Right lobe of liver (tissue), 4 donors: ENCODE measurements around the gene PCDHB12.
"Not testable (repeated sequence)": the region's sequence is repeated elsewhere in the genome, so short reads cannot be mapped to it uniquely, and the experiment has no call there.

Experiments
- POLR2A ChIP-seq: fragments of 450-650 bp; IDR thresholded peaks from one replicate; pipeline ENCODE4 v1.6.1; 2017; ENCODE audit warnings: antibody characterized with exemption, mild to moderate bottlenecking
- TF ChIP-seq, protein P1 (sequence below), 4 donors: fragments of 200-600 bp in 3 of 4; fragments of 450-650 bp in 1 of 4; IDR thresholded peaks; one replicate each; pipeline versions ENCODE4 v1.5.1 to v1.8.0; 2016 to 2022; ENCODE audit warnings: antibody characterized with exemption in 4 of 4, mild to moderate bottlenecking in 2 of 4
- donor health status: DM: no; HTN: no; CAD: no.
- donor health status: DM: no; HTN: no; CAD: no.
- donor health status: DM: no; HTN: yes; CAD: no.

DNA sequence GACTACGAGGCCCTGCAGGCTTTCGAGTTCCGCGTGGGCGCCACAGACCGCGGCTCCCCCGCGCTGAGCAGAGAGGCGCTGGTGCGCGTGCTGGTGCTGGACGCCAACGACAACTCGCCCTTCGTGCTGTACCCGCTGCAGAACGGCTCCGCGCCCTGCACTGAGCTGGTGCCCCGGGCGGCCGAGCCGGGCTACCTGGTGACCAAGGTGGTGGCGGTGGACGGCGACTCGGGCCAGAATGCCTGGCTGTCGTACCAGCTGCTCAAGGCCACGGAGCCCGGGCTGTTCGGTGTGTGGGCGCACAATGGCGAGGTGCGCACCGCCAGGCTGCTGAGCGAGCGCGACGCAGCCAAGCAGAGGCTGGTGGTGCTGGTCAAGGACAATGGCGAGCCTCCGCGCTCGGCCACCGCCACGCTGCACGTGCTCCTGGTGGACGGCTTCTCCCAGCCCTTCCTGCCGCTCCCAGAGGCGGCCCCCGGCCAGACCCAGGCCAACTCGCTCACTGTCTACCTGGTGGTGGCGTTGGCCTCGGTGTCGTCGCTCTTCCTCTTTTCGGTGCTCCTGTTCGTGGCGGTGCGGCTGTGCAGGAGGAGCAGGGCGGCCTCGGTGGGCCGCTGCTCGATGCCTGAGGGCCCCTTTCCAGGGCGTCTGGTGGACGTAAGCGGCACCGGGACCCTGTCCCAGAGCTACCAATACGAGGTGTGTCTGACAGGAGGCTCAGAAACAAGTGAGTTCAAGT lies 24.2 kb upstream of the PCDHB12 start:
- TF ChIP-seq, protein P1, sequence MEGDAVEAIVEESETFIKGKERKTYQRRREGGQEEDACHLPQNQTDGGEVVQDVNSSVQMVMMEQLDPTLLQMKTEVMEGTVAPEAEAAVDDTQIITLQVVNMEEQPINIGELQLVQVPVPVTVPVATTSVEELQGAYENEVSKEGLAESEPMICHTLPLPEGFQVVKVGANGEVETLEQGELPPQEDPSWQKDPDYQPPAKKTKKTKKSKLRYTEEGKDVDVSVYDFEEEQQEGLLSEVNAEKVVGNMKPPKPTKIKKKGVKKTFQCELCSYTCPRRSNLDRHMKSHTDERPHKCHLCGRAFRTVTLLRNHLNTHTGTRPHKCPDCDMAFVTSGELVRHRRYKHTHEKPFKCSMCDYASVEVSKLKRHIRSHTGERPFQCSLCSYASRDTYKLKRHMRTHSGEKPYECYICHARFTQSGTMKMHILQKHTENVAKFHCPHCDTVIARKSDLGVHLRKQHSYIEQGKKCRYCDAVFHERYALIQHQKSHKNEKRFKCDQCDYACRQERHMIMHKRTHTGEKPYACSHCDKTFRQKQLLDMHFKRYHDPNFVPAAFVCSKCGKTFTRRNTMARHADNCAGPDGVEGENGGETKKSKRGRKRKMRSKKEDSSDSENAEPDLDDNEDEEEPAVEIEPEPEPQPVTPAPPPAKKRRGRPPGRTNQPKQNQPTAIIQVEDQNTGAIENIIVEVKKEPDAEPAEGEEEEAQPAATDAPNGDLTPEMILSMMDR (IDR thresholded peaks at IDR 0.05) = not testable (repeated sequence)
- TF ChIP-seq POLR2A = not testable (repeated sequence)
